HepG2 (cell line): Measurements from ENCODE around the gene RHOG. TPM values are rescaled to one million over a fixed set of nuclear protein-coding genes. Genes with fewer than 3 reads are reported as not detected.

ENCODE experiments used
- CHCHD3 ChIP-seq: sonication (generic); formaldehyde crosslinking; IDR thresholded peaks from 2 replicates; pipeline ENCODE4 v1.8.0; 2022; ENCODE audit warnings: mild to moderate bottlenecking, missing genetic modification reagents, moderate library complexity
- CREB3 ChIP-seq: sonication (generic); formaldehyde crosslinking; IDR thresholded peaks from 2 replicates; pipeline ENCODE4 v1.5.0; 2020; ENCODE audit warnings: missing genetic modification reagents
- FOXK2 ChIP-seq: fragments of 450-650 bp; IDR thresholded peaks from 2 replicates; pipeline ENCODE4 v1.6.1; 2016
- LBX2 ChIP-seq: sonication (generic); formaldehyde crosslinking; IDR thresholded peaks from 2 replicates; pipeline ENCODE4 v1.5.0; 2020; ENCODE audit warnings: missing genetic modification reagents, mild to moderate bottlenecking, borderline replicate concordance
- ZNF318 ChIP-seq: sonication (generic); formaldehyde crosslinking; IDR thresholded peaks from 2 replicates; pipeline ENCODE4 v1.4.0; 2020; ENCODE audit warnings: mild to moderate bottlenecking, missing genetic modification reagents
- ZNF572 ChIP-seq: sonication (generic); formaldehyde crosslinking; IDR thresholded peaks from 2 replicates; pipeline ENCODE4 v1.5.1; 2020; ENCODE audit warnings: mild to moderate bottlenecking, missing genetic modification reagents
- ZNF703 ChIP-seq: sonication (generic); formaldehyde crosslinking; IDR thresholded peaks from 2 replicates; pipeline ENCODE4 v1.5.1; 2020; ENCODE audit warnings: missing genetic modification reagents, mild to moderate bottlenecking, moderate library complexity, borderline replicate concordance
- ZNF737 ChIP-seq: sonication (generic); formaldehyde crosslinking; IDR thresholded peaks from 2 replicates; pipeline ENCODE4 v1.5.0; 2020; ENCODE audit warnings: missing genetic modification reagents, mild to moderate bottlenecking, borderline replicate concordance
- polyA plus RNA-seq, 8 experiments: library from polyadenylated mRNA; depleted of rRNA in 3 of 8; stranded (reverse) in 7 of 8; unstranded in 1 of 8; fragments of >200 nt; fragmentation: Illumina TruSeq in 4 of 8; extraction: Trizol in 4 of 8; gene quantifications; 2 replicates each; pipeline versions ENCODE4 v1.2.1 to v1.2.3, GENCODE V29; 2011 to 2016; ENCODE audit warnings: low read depth in 4 of 8, missing spikeins in 1 of 8, mixed read lengths in 1 of 8; ENCODE audit not compliant: insufficient read depth in 1 of 8
- total RNA-seq, 5 experiments: library from RNA; depleted of rRNA; stranded (reverse); fragments of >200 nt; fragmentation: Illumina TruSeq; extraction: Trizol; gene quantifications; 2 replicates each; pipeline ENCODE4 v1.2.3, GENCODE V29; 2016; ENCODE audit warnings: low read depth in 1 of 5
- TF ChIP-seq, protein P1 (sequence below): sonication (generic); formaldehyde crosslinking; IDR thresholded peaks from 2 replicates; pipeline ENCODE4 v1.9.0; 2022; ENCODE audit warnings: missing genetic modification reagents, mild to moderate bottlenecking, borderline replicate concordance
- TF ChIP-seq, protein P2 (sequence below): sonication (generic); formaldehyde crosslinking; IDR thresholded peaks from 2 replicates; pipeline ENCODE4 v1.4.0; 2020; ENCODE audit warnings: mild to moderate bottlenecking, missing genetic modification reagents

RHOG gene
- total and polyA plus RNA-seq, 2 of the 13 experiments (the other 11 are each of a cell fraction or from before 2014, with no cell fraction given): 7.7 to 23.4 TPM

GRCh38 chr11:3838504-3838903, 2.3 kb downstream of the RHOG start (continued):
- TF ChIP-seq ZNF318 (CRISPR knock-in tag): no peak
- TF ChIP-seq ZNF737 (CRISPR knock-in tag): no peak
- TF ChIP-seq FOXK2: no peak
- TF ChIP-seq ZNF703 (CRISPR knock-in tag): no peak
- TF ChIP-seq CHCHD3: no peak
- no peak for TF ChIP-seq CREB3 (CRISPR knock-in tag)
- TF ChIP-seq LBX2: no peak
- TF ChIP-seq, protein P1, sequence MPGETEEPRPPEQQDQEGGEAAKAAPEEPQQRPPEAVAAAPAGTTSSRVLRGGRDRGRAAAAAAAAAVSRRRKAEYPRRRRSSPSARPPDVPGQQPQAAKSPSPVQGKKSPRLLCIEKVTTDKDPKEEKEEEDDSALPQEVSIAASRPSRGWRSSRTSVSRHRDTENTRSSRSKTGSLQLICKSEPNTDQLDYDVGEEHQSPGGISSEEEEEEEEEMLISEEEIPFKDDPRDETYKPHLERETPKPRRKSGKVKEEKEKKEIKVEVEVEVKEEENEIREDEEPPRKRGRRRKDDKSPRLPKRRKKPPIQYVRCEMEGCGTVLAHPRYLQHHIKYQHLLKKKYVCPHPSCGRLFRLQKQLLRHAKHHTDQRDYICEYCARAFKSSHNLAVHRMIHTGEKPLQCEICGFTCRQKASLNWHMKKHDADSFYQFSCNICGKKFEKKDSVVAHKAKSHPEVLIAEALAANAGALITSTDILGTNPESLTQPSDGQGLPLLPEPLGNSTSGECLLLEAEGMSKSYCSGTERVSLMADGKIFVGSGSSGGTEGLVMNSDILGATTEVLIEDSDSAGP (CRISPR knock-in tag): no peak
- TF ChIP-seq, protein P2, sequence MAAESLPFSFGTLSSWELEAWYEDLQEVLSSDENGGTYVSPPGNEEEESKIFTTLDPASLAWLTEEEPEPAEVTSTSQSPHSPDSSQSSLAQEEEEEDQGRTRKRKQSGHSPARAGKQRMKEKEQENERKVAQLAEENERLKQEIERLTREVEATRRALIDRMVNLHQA (CRISPR knock-in tag): no peak
- no peak for TF ChIP-seq ZNF572 (CRISPR knock-in tag)
